GM18907 (cell line): ENCODE data around the gene MEX3A.
A peak's percentile ranks its signal among the peaks of the same experiment; 100 is the strongest.
"Not testable (repeated sequence)": the region's sequence is repeated elsewhere in the genome, so short reads cannot be mapped to it uniquely, and the experiment has no call there.

Experiments
- ATAC-seq: cut with Tn5 transposase; IDR thresholded peaks from one replicate; pipeline ENCODE4 v1.9.1; 2021; ENCODE audit warnings: mild to moderate bottlenecking, moderate library complexity; ENCODE audit not compliant: unreplicated experiment

Gene MEX3A

DNA sequence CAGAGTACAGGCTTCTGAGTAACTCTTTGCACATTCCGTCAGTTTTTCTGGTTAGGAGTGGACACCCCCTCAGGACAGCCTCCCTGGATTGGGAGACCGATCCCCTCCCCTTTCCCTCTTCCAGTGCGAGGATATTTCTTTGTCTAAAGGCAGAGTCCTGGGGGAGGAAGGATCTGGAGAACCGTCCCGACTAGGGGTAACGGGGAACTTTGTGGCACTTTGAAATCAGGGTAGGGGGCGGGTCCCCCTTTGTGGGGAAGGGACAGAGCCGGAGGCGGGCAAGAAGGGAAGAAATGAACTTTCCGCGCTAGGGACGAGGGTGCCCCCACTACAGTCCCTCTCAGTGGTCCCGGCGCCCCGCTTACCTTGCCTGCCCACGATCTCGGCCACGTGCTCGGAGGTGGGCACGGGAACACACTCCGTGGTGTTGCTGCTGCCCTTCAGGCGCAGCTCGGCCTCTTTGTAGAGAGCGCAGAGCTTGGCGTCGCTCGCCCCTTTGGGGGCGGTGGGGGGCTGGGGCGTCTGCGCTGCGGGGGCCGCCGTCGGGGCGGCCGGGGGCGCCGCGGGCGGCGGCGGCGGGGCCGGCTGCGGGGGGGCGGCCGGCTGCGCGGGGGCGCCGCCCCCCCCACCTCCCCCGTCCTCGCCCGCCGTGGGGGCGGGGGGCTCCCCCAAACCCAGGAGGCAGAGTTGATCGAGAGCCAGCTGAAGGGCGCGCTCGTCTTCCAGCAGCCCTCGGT is 917 bp downstream of the MEX3A start:
- no peak for ATAC-seq

DNA sequence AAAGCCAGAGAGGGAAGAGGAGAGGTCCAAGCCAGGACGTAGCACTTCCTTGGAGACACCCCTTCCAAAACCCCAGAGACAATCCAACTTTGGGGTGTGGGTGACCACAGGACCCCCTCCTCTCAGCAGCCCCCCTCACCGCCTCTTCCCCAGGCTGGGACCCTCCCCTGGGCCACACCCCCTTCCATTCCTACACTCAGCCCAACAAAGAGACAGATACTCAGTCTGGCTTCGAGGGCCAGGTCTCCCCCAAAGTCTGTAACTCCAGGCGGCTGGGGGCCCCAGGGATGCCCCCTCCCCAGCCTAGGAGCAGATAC is 1.4 kb downstream of the MEX3A start:
- ATAC-seq: no peak

DNA sequence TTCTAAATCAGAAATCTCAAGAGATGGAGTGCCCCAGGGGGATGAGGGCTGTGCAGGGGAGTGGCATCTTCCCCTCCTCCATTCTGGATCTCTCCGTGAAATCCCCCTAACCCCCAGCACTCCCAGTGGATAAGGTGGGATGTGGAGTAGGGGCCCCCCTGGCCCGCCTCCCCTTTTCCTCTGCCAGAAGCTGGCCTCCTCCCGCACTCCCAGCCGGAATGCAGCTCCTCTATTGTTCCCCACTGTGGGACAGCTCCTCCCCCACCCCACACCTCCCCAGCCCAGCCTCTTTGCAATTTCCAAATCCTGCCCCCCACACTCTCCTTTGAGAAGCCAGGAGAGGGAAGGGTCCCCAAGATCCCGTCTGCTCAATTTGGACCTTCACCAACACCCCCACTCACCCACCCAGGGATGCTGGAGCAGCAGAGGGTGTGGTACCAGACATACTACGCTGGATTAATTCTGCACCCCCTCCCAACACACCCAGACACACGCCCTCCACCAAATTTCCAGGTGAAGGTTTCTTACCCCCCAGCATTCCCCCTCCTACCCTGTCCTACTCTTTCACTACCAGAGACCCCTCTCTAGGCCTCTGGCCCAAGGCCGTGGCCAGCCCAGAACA is 1.9 kb downstream of the MEX3A start:
- ATAC-seq: no peak

DNA sequence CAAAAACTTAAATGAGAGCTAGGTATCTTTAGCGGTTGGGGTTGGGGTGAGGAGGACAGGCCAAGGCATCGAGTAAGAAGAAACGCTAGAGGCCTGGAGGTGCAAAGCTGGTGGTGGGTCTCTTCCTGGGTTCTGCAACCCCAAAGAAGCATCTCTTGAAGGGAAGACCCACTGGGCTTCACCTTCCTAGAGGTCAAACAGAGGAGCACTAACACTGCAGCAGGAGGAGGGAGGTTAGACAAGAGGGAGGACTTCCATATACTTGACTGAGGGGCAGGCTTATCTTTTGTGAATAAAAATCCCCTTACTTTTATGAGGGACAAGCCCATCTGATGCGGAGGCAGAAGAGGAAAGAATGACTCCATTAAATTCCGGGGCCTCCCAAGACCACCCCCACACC is 2.5 kb downstream of the MEX3A start:
- ATAC-seq: no peak

DNA sequence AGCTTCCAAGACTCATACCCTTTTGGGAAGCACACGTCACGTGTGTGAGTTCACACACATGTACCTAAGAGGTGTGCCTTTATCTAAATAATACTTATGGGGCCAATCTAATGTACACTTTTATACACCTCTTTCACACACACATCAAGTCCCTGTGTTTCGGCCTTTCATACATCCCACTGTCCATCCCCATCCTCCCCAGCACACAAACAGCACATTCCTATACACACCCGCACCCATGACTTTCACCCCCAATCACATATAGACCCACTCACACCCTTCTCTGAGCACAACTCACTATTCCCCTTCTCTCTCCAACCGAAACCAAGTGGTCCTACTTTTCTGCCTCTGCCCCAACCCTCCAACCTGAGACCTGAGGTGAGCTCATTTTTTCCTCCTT is 3.5 kb downstream of the MEX3A start:
- ATAC-seq: no peak

DNA sequence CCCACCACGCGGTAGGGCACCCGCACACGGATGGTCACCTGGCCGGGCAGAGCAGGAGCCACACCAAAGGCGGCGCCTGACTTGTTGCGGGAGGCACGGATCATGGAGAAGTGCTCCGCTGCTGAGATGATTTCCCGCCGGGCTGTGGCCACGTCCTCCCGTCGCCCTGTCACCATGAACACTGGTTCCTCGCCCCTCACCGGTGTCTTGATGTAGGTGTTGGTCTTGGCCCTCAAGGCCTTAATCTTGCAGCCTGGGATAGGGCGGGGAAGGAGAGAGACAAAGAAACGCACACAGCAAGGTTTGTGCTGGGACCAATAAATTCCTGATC is 4.9 kb downstream of the MEX3A start:
- no peak for ATAC-seq

DNA sequence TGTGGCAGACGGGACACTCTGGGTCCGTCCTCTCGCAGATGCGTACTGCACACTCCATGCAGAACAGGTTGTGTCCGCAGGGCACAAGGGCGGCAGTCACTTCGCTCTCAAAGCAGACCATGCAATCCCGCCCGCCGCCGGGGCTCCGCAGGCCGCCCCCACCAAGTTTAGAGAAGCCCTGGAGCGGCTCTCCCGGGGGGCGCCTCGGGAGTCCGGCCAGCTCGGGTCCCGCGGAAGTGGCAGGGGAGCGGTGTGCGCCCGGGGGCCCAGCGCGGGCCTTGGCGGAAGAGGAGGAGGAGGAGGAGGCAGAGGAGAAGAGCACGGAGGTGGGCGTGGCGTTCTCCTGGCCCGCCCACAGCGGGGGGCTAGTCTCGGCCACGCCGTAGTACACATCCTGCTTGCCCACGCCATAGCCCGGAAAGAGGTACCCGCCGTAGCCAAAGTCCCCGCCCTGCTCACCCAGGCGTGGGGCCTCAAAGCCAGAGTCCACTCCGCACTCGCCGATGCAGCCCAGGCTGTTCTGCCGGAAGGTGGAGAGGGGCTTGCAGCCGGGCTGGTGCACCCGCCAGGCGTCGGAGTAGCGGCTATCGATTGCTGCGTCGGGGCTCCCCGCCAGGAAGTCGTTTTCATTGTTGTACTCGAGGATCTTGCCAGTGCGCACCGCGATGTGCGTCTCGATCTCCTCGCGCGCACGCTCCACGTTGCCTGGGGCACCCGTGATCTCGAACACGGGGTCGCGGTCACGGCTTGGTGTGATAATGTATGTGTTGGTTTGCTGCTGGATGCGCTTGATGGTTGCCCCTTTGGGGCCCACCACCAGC is 5.4 kb downstream of the MEX3A start:
- ATAC-seq: peak; percentile 68

DNA sequence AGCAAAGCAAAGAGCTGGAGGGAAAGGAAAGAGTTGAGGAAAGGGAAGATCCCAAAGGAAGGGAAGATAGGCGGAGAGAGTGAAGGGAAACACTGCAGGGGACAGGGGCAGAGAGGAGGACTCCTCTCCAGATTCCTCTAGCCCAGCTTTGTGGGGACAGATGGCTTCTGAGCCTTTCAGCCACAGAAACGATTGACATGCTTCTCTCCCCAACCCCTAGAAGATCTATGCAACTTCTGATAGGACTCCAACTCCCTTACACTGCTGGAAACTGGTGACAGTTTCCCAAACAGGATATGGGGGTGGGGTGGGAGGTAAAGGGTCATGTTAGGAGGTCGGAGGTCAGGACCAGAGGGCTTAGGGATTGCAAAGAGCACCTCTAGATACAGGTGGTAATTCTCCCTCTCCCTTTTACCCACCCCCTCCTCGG is 6.5 kb downstream of the MEX3A start:
- no peak for ATAC-seq

DNA sequence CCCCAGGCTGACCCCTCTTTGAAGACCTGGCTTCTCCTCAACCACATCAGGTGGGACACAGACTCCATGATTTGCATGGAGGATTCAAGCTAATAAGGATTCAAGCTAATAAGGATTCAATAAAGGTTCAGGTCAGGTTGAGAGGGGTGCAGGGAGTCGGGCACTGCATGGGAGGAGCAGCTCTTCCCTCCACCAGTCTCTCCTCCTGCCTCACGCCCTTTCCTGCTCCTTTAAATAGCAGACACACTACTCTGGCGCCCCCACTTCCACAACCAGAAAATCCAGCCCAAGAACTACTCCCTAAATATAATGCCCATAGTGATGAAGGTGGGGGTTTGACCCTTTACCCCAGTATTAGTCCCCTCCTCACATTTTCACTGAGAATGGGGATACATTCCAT is 7.1 kb downstream of the MEX3A start:
- no peak for ATAC-seq

DNA sequence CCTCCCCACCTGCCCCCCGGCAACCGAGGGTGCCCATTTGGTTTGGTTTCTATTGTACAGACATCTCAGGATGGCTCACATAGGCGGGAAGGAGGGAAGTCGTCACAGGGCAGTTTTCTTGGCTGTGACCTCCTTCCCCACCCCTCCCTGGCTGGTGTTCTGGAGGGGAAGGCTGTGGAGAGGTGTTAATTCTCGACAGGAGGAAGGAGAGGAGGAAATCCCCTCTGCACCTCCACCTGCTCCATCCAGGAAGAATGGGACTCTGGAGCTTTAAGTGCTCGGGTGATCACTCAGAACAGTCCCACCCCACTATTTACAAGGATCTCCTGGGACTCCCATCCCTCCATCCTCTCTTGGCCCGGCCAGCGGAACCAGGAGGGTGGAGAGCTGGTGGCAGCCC is 7.6 kb downstream of the MEX3A start:
- no peak for ATAC-seq

DNA sequence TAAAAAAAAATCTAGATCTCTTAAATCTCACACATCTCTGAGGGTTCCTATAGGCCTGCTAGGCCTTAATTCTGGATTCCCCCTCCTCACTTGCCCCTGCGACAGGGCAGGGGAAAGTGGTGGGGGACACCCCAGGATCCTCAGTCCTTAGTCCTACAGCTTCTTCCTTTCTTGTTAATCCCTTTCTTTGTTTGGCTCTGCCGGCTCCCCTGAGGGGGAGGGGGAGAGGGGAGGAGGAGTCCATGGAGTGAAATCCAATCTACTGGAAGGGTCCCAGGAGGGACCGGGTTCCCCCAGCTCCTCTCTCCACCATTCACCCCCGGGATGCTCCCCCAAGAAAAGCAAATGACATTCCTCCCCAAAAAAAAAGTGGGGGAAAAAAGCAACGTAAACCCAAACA is 8.5 kb downstream of the MEX3A start:
- no peak for ATAC-seq

DNA sequence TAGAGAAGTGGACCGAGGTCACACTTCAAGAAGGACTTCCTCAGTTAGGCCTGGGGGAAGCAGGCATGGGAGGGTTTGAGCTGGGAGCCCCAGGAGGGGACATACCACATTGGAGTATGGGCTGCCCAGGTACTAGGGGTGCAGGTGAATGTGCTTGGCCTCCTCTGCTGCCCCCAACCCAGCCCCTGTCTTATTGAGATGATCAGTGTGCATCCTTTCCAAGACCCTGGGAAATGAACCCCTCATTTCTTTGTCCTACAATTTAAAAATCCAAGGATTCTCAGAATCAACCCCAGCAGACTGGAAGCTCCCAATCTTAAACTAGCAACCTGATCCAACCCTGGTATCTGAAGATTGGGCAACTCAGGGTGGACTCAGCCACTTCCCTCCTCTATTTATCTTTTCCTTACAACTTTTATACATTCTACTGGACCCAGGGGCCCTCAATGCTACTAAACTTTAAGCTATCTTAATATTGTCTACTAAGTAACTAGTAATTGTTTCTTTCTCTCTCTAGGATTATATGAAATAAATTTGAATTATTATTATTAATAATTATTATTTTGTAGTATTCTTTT is 9.1 kb downstream of the MEX3A start:
- ATAC-seq: no peak

DNA sequence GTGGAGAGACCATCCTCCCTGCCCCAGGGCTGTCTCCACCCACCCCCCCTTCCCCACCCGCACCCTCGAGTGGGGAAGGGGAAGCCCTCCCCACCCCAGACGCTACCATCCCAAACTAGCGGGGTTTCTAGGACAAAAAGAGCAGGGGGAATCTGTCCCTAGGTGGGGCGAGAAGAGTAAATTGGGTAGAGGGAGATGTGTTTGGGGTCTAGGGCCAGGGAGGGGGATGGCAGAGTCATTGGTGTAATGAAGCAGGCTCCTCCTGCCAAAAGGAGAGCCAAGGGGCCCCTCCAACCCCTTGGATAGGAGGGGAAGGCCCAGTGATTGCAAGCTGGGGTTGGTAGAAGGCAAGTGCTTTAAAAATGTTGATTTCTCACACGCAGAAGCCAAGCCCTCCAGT is 10.0 kb downstream of the MEX3A start:
- no peak for ATAC-seq

DNA sequence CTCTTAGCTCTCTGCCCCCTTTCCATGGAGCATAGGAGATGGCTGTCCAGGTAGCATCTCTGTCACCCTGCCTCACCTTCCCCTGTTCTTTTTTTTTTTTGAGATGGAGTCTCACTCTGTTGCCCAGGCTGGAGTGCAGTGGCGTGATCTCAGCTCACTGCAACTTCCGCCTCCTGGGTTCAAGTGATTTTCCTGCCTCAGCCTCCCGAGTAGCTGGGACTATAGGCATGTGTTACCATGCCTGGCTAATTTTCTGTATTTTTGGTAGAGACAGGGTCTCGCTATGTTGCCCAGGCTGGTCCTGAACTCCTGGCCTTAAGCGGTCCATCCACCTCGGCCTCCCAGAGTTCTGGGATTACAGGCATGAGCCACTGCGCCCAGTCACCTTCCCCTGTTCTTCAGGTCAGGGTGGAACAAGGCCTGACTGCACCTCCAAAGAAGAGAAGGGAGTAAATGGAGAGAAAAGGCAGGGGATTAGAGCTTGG is 10.9 kb downstream of the MEX3A start:
- ATAC-seq: not testable (repeated sequence)

DNA sequence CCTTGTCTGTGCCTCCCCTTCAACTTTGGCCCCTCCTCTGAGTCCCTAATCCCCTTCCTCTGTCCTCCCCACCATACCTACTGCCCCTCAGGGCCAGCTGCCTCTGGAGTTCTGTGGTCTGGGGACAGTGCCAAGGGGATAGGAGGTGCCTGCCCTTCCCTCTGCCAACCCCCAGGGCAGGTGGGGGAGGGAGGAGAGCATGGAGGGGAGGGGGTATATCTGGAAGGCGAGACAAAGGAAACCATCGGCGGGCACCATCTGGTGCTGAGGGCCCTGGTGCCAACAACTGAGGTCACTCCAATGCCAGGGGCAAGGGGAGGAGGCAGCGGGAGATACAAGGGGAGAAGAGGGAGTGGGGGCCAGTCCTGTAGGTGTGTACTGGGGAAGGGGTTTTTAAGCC is 11.7 kb downstream of the MEX3A start:
- no peak for ATAC-seq

DNA sequence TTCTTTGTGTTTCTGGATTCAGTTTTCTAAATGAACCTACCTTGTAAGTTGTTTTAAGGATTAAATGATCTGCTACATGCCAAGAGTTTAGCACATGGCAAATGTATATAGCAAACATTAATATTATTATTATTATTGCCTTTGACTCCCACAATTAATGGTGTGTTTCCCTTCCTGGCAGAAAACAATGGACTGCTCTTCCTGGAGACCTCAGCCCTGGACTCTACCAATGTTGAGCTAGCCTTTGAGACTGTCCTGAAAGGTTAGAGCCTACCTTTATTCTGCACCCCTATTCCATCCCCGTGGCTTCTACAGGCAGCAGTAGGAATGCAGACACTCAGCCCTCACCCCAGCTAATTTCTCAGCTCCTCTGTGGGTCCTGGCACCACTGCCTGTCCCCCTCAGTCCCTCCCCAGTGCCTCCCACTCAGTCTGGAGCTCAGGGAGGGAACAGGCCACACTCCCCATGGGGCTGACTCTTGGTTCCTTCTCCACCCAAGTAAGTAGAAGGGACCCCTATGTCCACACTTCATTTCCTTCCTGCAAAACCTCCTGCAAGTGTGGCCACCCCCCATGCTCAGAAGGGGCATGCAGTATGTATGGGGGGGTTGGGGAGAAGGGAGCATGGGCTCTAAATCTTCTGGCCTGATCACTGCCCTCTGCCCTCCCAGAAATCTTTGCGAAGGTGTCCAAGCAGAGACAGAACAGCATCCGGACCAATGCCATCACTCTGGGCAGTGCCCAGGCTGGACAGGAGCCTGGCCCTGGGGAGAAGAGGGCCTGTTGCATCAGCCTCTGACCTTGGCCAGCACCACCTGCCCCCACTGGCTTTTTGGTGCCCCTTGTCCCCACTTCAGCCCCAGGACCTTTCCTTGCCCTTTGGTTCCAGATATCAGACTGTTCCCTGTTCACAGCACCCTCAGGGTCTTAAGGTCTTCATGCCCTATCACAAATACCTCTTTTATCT is 12.5 kb downstream of the MEX3A start:
- no peak for ATAC-seq

DNA sequence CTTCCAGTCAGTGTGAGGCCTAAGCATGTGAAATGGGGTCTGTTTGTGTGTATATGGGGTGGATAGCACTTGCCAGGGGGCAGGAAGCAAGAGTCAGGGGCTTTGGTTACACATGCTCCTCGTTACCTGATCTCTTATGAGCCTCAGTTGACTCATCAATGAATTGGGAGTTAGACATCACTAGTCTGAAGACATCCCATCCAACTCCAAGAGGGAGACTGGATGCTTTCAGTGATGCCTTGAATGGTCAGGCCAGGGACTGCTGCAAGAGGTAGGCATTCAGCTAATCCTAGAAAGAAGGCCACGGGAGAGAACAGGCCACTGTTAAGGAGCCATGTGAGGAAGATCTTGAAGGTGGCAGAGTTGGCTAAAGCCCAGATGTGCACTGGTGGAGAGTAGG is 15.0 kb downstream of the MEX3A start:
- no peak for ATAC-seq

DNA sequence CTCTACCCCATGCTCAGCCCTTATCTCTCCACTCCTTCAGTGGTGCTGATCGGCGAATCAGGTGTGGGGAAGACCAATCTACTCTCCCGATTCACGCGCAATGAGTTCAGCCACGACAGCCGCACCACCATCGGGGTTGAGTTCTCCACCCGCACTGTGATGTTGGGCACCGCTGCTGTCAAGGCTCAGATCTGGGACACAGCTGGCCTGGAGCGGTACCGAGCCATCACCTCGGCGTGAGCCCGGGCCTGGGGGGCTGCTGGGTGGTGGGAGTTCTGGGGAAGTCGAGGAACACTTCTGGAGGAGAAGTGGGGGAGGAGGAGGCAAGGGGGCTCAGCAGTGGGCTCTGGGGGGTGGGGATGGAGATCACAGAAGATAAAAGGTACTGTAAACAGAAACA is 16.4 kb downstream of the MEX3A start:
- ATAC-seq: no peak

DNA sequence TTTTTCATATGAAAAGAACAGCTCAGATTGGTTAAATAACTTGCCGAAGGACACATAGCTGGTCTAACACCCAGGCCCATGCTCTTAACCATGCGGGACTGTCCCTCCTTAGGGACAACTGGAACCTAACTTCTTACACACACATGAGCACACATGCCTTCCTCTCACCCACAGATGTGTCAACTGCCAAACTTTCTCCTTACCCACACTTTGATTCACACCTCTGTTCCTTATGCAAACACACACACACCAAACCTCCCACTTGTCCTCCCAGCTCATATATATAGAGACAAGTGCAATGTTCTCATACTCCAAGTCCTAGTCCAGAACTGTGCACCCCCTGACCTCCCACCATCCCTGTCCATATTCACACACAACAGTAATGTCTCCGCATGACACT is 17.1 kb downstream of the MEX3A start:
- no peak for ATAC-seq

DNA sequence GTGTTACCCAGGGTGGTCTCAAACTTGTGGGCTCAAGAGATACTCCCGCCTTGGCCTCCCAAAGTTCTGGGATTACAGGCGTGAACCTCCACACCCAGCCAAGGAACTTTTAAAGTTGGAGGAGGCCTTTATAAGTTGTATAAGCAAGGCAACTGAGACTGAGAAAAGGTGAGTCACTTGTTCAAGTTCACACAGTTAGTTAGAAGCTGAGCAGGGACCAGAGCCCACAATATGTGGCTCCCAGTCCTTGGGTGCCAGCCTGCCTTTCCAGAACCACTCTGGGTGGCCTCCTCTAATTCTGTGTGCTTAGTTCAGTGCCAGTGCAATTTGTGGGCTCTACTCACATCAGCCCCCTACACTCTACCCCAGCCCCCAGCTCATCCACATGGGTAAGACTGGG is 17.6 kb downstream of the MEX3A start:
- no peak for ATAC-seq

DNA sequence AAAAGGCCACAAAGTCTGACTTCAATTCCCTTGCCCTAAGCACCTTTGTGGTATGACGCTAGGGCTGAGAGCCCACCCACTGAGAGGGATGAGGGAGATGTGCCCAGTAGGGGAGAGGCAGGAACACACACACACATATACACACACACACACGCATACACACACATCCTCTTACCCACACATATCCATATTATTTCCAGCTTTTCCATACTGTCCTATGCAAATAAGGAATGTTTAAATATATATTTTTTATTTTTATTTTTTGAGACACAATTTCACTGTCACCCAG is 18.3 kb downstream of the MEX3A start:
- no peak for ATAC-seq
